Hematopoietic multipotent progenitor cell treated with erythropoietin and hydrocortisone succinate and interleukin-3 and kit ligand, for 4 days (in vitro differentiated cells): ENCODE data around the gene DAD1.
A peak's percentile ranks its signal among the peaks of the same experiment; 100 is the strongest.

Experiments used
- DNase-seq: peaks from one replicate; pipeline ENCODE4 v3.0.0-alpha.2; 2015

DAD1 gene

DNA sequence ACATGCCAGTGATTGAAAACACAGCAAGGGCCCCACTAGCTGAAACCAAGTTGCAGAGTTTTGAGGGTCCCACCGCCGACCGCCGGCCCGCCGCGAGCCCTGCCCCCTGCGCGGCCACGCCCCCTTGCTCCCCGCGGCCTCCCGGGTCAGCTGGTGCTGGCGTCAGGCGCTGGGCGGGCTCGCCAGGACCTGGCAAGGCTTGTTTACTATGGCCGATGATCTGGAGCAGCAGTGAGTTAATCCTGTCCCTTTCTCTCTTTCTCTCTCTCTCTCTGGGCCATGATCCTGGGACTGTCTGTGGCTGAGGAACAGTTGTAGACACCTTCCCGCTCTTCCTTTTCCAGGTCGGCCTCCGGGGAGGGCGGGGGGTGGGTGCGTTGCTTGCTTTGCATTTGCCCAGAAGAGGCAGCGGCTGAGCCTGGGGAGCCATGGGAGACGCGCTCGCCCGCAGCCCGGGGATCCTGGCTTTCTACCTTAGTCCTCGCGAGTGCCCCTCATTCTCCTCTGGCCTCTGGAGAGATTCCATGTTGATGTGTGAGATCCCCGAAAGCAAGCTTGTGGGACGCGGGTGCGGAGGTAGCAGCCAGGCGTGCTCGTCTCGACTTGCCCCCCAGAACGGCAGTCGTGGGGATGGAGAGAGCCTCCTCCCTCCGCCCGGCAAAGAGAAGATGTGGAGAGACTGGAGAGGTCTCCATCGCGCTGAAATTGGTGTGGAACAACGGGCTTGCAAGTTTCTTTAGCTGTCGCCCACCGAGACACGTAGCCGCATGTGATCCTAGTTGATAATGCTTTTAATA is 9.3 kb upstream of the DAD1 start, which contains the start of gene ABHD4:
ABHD4 (plus strand) TSS at position 202 of the 797 bp plus-strand sequence; CDS start at position 209, 7 bp downstream.
- peak; percentile 85 for DNase-seq

GRCh38 chr14:22597771-22598098 is 8.7 kb upstream of the DAD1 start:
- DNase-seq = no peak

- no peak for DNase-seq
These were observed 8.2 kb upstream of the DAD1 start for GRCh38 chr14:22597265-22597664.

DNA sequence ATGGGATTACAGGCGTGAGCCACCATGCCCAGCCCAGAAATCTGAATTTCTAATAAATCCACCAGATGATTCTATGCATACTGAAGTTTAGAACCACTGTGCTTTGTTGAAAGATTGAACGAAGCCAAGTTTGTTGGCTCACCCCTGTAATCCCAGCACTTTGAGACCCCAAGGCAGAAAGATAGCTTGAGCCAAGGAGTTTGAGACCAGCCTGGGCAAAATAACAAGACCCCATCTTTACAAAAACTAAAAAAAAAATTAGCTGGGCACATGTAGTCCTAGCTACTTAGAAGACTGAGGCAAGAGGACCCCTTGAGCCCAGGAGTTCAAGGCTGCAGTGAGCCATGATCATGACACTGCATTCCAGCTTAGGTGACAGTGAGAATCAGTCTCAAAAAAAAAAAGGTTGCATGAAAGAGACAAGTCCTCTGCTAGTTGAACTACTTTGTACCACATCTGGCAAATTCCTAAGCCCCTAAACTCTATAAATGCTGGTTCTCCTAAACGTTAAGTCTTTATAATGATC is 7.4 kb upstream of the DAD1 start:
- DNase-seq = no peak

- DNase-seq = no peak
These were observed 5.2 kb upstream of the DAD1 start for GRCh38 chr14:22594156-22594716.

GRCh38 chr14:22593601-22594000 is 4.6 kb upstream of the DAD1 start:
- no peak for DNase-seq

DNA sequence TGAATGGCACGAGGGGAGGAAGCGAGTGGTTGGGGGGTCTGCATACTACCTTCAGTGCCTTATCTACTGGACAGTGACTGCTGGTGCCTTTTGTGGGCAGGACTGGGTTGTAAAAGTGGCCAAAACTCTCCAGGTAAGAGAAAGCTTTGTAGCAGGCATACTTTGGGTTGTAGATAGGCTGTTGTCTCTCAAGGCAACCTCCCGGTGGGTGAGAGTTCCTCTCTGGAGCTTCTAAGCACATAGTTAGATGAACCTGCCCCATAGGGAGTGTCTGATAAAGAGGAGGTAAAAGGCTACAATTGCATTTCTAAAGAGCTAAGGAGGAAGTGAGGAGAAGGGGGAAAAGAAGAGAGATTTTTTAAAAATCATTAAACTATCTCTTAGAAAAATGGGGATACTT is 4.2 kb upstream of the DAD1 start:
- DNase-seq = no peak

GRCh38 chr14:22588526-22589095 is 413 bp downstream of the DAD1 start:
- no peak for DNase-seq

DNA sequence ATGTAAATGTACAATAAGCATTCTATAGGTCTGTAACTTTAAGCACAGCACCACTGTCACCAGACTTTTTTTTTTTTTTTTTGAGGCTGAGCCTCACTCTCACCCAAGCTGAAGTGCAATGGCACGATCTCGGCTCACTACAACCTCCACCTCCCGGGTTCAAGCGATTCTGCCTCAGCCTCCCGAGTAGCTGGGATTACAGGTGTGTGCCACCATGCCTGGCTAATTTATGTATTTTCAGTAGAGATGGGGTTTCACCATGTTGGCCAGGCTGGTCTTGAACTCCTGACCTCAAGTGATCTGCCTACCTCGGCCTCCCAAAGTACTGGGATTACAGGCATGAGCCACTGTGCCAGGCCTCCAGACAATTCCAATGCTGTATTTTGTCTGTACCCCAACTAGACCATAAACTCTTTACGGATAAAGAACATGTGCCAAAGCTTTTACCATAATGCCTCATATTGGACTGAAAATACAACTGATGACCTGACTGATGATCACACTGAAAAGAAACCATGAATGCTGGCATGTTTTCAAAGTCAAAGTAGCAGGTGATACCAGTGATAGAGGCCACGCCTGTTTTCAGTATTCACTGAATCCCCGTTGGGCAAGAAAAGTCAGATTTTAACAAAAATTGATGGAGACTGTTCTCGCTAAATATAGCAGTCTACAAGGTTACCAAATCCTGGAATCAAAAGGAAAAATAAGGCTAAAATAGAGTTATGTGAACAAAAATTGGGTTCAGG is 1.2 kb downstream of the DAD1 start:
- peak; percentile 53 for DNase-seq

DNA sequence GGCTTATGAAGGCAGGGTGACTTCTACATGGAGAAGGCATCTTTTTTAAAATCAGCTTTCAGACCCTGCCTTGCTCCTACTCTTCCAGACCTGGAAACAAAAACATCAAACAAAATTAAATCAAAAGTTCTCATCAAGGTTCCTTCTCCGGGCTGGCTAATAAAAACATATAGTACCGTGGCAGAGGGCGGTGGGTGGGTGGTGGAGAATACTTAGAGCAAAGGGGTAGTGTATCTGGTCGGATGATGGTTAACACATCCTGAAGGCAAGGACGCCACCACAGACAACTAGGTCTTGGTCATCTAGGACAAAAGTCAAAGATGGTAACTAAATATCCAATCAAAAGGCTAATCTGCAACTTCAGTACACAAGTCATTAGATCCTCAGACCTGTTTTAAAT is 1.8 kb downstream of the DAD1 start:
- no peak for DNase-seq

GRCh38 chr14:22583994-22584393 is 5.0 kb downstream of the DAD1 start:
- DNase-seq = no peak

DNA sequence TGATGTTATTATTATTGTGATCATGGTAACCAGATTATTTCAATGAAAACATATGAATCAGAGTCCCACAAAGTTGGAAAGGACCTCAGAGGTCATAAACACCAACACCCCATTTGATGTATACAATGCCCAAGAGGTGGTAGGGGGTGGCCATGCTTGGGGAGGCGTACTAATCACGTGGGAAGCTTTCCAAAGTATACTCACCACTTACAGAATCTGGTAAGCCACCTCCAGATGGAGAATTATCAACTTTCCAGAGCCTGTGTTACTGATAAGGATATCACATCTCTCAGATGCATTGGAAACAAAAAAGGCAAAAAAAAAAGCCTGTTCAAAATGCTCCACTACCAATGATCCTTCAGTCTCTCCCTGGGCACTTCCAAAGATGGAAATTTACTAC is 8.4 kb downstream of the DAD1 start:
- no peak for DNase-seq

DNA sequence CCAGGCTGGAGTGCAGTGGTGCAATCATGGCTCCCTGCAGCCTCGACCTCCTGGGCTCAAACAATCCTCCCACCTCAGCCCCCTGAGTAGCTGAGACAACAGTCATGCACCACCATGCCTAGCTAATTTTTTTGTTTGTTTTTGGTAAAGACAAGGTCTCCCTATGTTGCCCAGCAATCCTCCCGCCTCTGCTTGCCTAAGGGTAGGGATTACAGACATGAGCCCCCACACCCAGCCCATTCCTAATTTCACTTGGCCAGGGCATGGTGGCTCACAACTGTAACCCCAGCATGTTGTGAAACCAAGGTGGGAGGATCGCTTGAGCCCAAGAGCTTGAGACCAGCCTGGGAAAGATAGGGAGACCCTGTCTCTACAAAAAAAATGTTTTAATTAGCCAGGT is 9.1 kb downstream of the DAD1 start:
- DNase-seq = no peak

- peak; percentile 44 for DNase-seq
These were observed 9.8 kb downstream of the DAD1 start for GRCh38 chr14:22579236-22579635.

GRCh38 chr14:22577334-22577908 is 11.6 kb downstream of the DAD1 start:
- no peak for DNase-seq

DNA sequence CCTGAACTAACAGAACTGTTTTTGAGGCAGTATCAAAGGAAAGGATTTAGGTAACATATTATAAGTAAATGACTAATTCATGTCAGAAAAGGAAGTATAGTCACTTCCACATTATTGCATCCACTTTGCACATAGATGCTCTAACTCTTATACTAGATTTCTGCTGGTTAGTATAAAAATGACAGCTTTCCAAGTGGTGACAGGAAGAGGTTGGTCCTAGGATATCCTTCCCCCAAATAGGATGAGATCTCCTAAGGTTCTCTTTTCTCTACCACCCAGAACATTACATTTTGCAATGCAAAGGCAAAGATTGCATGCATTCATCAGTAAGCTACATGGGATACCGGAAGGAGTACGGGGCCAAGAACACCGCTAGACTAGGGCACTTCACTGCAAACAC is 15.2 kb downstream of the DAD1 start:
- no peak for DNase-seq

GRCh38 chr14:22572562-22573058 is 16.4 kb downstream of the DAD1 start:
- DNase-seq = no peak

GRCh38 chr14:22570132-22570949 is 18.7 kb downstream of the DAD1 start:
- DNase-seq = peak; percentile 96

- no peak for DNase-seq
These were observed 19.3 kb downstream of the DAD1 start for GRCh38 chr14:22569737-22570131.

DNA sequence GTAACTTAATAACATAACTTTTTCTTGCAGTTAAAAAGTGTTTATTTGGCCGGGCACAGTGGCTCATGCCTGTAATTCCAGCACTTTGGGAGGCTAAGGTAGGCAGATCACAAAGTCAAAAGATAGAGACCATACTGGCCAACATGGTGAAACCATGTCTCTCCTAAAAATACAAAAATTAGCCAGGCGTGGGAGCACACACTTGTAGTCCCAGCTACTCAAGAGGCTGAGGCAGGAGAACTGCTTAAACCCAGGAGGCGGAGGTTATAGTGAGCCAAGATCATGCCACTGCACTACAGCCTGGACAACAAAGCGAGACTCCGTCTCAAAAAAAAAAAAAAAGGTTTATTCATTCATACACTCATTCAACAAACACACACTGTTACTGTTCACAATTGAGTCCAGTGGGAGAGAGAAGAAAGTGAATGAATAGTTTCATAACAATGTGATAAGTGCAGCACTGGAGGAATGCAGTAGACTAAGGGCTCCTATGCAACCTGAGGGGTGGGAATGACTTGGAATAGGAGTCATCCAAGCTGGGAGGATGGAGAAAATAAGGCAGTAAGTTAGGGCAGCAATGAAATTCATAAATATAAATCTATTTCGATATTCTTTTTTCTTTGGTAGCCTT is 19.8 kb downstream of the DAD1 start:
- no peak for DNase-seq

DNA sequence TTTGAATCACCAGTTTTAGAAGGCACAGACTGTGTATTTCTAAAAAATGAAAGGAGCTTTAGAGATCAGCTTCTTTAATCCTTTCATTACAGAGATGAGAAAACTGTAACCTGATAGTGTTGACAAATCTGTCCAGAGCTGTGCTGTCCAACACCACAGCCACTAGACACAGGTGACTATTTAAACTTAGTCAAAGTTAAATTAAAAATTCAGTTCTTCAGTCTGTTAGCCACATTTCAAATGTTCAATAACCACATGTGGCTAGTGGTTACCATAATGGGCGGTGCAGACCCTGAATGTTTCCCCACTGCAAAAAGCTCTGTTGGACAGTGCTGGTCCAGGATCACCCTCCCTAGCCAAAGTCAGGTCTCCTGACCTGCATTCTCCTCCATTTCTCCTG is 21.6 kb downstream of the DAD1 start:
- no peak for DNase-seq

- DNase-seq = no peak
These were observed 22.2 kb downstream of the DAD1 start for GRCh38 chr14:22566845-22567244.
